Measurements from ENCODE around the gene WDR77.

The WDR77 gene

DNA sequence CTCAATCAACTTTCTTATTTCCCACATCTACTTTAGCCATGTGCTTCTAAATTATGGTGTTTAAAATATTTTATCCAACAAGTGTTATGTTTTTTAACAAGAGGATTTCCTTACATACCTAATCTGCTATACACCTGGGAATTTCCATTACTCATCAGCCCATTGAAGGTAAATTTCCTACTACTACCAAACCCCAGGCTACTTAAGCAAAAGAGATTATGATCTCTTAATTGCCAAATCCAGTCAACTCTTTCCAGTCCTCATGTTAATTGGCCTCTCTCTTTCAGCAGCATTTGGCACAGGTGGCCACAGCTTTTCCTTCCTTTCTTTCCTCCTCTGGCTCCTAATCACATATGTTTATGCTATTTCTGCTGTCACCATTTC lies 19.7 kb upstream of the WDR77 start:
- DNase-seq = no peak

DNA sequence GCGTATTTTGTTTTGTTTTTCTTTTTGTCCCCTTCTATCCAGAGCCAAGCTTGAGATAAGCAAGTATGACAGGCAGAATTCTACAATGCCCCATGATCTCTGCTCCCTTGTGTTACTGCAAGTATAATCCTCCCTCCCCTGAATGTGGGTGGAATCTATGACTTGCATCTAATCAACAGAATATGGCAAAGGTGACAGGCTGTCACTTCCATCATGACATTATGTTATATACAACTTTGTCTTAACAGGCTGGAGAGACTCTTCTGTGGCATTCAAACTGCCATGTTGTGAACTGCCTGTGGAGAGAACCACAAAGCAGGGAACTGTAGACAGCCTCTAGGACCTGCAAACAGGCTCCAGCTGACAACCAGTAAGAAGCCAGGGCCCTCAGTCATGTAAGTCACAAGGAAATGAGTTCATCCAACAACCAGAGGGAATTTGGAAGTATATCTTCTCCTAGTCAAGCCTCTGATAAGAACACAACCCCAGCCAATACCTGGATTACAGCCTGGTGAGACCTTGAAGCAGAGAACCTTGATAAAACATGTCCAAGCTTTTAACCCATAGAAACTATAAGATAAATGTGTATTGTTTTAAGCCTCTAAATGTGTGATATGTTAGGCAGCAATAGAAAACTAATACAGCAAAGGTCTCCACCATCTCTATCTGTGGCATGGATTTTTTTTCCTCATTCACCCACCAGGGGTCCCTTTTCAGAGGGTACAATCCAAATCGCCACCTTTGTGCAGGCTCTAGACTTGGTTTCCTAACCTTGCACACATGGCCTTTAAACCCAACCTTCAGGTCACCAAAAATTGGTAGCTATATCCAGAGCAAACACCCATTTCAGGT lies 19.0 kb upstream of the WDR77 start:
- no peak for DNase-seq

DNA sequence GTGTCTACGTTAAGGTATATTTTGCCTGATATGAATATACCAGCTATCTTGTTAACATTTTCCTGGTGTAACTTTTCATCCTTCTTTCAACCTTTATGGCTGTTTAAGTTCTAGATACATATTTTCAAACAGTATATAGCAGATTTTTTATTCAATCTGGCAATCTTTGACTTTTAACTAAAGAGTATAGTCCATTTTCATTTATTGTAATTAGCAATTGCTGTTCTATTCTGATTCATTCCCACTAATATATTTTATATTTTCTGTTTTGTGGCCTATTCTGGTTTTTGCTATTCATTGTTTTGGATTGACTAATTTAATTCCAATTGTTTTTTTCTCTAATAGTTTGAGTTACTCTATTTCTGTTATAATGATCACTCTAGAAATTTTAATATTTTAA lies 17.4 kb upstream of the WDR77 start:
- DNase-seq = no peak

DNA sequence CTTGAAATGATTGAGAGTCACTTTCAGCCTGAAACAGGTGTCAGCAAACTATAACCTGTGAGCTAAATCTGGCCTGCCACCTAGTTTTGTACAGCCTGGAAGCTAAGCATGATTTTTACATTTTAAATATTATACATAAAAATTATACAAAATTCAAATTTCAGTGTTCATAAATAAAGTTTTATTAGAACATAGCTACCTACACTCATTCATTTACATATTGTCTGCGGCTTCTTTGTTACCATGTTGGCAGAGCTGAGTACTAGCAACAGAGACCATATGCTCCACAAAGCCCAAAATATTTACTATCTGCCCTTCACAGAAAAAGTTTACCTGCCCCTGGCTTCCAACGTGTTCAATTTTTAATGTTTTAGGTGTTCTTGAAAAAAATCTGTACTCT lies 16.7 kb upstream of the WDR77 start:
- DNase-seq = no peak

DNA sequence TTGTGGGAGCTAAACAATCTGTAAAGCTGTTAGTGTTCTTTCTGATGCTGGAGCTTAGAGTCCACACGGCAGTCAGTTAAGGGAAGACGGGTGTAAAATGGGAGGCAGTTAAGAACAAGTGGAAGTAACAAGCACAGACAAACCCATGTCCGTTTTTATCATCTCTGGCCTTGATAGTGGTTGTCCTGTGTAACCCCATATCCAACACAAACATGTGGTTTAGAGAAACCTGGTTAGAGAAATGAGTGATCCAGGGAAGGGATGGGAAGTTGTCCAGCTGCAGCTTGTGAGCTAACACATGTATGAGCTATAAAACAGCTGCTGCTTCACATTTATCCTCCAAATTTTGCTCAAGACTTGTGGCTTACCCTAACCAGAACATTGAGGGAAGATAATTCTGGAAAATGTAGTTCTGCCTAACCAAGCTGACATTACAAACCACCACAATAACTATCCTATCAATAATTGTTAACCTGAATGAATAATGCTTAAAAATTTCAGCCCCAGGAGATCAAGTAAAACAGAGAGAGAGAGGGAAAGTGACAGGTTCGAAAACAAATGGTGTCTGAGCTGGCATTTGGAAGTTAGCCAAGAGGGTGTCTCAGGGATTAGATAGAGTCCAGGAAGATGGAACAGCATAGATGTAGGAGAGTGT lies 14.1 kb upstream of the WDR77 start:
- DNase-seq = no peak

DNA sequence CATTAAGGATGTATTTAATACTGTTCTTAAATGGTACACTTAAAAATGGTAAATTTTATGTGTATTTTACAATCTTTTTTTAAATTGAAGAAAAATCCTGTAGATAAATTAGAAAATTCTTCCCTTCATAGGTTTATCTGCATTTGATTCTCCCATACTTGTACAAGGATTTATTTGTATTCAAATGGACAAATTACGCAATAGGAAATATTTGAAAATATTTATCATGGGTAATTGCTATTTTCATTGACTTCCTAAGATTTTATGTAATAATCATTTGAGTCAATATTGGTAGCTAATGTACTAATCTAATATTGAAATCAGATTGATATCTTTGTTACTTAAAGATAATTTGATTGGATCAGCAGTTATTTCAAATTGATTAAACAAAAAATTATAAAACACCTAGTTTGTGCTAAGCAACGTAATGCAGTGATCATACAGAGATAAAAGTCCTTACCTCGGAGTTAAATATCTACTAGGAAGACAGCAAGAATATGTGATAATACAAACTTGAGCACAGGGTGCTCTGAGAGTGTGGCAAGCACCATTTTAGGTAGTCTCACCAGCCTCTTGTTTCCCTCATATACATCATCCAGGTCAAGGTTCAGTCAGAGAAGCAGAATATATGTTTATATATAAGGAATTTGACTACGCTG lies 13.4 kb upstream of the WDR77 start:
- no peak for DNase-seq

DNA sequence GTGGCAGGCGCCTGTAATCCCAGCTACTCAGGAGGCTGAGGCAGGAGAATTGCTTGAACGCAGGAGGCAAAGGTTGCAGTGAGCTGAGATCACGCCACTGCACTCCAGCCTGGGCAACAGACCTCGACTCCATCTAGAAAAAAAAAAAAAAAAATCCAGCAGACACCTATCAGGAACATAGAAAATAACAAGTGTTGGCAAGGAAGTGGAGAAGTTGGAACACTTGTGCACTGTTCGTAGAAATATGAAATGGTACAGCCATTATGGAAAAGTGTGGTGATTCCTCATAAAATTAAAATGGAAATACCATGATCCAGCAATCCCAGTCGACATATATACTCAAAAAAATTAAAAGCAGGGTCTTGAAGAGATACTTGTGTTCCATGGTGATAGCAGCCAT lies 12.7 kb upstream of the WDR77 start:
- no peak for DNase-seq

DNA sequence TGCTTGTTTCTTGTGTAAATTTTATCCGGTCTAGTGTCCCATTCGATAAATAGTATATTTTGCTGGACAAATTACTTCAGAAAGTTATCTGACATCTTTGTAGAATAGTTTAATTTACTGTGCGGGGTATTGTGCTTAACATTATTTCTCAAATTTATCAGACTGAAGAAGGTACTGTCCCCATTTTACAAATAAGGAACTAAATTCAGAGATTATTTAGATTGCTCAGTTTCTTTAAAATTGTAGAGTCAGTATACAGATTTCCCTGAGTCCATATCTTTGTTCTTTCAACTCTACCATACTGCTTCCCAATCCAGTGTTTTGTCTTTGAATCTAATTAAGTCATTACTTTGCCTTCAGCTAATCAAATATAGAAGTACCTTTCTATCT lies 6.6 kb upstream of the WDR77 start:
- no peak for DNase-seq

DNA sequence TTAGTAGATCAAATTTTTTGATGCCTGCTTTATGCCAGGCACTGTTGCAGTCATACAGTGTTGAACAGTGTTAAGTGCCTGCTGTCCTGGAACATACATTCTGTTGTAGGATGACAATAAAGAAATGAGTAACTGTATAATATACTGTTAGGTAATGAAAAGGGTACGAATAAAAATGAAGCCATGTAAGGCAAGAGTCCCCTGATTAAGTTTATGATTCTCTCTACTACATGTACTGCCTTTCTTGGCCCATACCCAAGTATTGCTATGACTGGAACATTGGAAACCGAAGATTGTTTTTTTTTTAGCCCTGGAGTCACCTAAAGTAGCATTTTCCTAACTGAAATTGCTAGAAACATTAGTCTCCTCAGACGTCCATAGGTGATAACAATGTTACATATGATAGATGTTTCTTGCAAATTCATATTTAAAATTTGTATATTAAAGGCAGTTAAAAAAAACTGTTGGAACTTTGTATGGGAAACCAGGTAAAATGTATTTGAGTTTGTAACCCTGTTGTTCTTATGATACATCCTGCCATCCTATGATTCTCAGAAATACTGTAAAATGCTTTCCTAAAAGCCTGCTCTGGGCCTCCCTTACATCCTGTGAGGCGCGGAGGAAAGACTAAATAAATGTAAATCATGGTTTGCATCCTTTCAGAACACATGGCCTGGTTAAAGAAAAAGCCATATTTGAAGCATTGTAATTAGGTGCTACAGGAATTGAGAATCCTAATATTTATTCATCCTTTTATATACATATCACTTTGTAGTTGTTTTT lies 6.0 kb upstream of the WDR77 start:
- no peak for DNase-seq

DNA sequence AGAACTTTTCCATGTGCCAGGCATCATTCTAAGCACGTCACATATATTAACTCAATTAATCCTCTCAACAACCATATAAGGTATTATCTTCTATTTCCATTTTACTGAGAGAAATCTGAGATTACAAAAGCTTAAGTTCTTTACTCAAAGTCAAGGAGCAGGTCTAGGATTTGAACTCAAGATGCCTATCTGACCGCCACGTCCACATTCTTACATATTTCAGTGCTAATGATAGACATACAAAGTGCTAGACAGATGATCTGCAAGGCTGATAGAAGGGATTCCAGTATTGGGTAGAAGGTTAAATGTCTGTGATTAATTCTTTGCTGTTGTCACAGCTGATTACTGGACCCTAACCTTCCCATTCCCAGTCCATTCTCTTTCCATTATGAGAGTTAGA lies 4.7 kb upstream of the WDR77 start:
- DNase-seq = no peak

DNA sequence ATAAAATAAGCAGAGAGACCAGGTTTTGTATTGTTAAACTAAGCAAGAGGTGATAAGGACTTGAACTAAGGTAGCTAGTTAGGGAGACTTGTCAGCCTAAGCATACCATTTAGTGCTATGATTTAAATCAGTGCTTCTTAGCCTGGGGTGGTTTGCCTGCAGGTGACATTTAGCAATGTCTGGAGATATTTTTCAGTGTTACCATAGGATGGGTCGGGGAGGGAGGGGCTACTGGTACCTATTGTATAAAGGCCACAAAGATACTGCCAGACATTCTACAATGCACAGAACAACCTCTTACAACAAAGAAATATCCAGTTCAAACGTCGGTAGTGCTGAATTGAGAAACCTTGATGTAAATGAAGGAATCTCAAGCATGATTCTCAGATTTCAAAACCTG lies 3.5 kb upstream of the WDR77 start:
- no peak for DNase-seq

DNA sequence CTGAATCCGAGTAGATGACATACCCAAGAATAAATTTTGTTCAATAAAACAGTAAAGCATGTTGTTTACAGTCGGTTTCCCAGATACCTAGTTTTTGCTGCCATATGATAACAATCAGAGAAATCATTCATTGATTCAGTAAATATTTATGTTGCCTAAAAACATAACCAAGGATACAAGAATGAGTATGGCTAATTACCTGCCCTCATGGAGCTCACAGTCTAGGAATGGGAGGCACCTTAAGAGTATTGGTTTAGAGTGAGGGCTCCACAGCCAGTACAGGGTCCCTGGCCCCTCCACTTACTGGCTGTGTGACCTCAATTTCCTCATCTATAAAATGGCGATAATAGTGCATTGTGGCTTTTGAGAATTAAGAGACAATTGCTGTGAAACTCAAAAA lies 1.1 kb upstream of the WDR77 start:
- no peak for DNase-seq

DNA sequence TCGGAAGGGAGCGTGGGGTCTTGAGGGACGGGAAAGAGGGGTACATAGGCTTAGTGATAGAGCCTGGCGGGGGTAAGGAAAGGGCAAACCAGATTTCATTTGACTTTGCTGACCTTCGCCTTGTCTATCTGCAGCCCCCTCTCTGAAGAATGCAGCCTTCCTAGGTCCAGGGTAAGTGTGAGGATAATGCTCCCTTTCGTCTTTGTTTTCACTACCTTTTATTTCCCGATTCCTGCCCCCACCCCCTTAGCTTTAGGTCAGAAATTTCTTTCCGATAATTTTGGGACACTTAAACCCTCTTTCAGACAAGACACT lies 604 bp upstream of the WDR77 start:
- no peak for DNase-seq

DNA sequence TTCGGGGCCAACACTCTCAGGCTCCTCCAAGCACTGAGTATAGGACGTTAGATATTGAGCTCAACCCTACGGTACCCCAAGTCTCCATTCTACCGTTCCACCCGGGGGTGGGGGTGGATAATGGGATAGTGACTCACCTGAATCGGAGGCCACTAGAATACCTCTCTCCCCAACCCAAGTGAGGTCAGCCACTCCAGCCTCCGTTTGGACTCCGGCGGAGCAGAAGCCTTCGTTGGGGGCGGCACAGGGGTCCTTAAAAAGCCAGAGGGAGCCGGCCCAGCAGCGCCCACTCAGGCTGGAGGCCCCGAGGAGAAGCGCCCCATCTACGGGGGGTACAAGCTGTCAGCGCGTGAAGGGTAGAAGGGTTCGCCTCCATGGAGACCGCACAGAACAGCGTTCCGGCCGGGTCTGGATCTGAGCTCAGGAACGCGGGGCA lies 556 bp downstream of the WDR77 start:
- peak in 1 of 2 experiments; percentile 0 for DNase-seq

DNA sequence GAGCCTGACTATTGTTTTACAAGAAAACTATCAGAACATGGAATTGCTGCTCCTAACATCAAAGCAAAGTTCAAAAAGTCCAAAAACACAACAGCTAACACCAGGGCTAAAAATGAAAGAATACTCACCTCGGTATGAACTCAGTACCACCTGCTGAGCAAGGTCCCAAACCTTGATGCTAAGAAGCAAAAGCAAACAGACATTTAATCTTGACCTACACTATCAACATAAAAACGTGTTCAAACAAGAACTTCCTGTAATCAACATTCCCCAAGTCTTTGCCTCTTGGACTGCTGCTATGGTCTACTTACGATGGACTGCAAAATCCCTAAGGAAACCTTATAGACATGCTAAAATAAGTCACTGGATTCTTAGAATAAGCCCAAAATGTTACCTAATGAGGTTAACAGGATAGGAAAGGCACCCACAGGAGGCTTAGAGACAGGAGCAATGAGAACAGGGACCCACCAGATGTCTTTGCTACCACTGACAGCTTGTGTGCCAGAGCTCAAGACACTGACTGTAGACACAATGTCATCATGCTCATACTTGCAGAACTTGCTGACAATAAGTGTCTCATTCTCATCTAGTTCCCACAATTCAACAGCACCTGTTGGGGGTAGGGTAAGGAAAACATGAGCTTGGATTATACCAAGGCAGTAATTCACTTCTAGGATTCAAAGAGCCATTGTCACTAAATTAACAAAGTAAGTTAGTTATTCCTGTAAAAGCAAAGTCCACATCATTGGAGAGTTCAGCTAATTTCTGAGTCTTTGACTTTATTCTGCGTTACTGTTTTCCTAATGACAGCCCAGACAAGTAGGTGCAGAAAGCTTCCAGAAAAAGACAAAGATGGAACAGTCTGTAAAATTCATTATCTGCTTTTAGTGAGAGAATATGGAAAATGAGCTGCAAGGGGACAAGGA lies 1.8 kb downstream of the WDR77 start:
- DNase-seq = no peak

DNA sequence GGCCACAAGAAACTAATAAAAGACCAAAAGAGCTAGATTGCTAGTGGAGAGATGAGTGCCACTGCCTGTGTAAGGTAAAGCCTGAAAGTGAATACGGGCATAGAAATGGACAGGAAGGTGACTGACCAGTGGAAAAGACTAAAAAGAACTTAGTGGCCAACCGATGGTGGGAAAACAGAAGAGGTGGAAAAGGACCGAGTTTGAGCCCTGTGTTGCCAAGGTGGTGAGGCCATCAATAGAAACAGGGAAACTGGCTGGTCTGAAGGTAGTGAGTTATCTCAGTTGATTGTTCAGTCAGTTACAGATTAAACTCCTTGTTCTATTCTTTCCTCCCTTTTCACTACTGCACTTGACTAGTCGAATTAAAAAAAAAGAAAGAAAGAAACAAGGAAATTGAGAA lies 2.5 kb downstream of the WDR77 start:
- no peak for DNase-seq

DNA sequence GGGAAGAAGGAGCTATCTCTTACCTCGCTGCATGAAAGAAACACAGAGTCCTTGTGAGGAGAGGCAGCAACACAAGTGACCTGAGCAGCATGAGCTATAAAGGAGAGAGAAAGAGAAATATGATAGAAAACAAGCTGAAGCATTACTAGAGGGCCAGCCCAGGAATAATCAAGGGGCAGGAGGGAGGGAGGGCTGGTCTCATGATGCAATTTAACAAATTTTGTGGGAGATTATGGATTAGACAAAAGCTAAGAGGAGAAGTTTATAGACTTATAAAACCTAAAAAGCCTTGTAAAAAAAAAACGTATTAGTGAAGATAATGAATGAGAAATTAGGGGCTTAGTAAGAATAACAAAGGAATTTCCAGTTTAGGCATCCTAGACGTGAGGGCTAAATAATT lies 5.0 kb downstream of the WDR77 start:
- DNase-seq = no peak

DNA sequence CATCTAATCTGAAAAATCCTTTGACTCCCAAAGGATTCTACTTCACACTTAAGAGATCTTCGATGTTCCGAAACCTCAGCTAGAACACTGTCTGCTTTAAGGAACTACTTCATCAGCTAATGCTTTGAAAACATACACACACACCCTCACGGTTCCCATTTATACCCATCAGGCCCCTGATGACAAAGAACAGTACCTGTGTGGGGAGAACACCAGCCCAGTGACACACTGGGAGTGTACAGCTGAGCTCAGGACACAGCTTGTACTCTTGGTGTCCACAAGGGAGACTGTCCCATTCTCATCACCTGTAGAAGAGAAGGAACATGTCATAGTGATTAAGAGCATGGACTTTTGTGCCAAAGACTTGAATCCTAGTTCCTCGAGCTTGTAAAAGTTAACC lies 6.6 kb downstream of the WDR77 start:
- no peak for DNase-seq

DNA sequence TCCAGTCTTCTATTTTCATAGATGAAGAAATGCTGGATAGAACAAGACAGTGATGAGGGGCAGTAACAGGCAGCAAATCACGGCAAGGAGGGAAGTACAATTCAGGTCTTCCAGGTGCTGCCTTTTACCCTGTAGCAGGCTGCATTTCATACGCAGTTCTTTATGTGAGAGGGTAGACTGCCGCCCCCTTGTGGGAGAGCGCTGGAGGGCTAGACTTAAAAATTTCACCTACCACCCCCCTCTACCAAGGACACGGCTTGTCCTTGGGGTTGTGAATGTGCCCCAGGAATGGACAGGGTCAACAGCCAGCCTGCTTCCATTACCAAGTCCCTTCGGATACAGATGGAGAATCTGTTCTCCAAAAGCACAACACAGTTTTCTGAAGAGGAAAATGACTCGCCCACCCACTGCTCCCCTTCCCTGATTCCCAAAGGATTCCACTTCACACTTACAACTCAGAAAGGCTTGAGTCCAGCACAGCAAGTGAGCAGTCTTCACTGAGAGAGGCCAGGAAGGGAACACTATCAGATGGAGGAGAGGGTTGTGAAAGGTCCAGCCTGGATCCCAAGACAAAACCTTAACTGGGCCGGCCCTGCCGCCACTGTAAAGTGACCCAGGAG lies 7.4 kb downstream of the WDR77 start:
- DNase-seq = no peak

DNA sequence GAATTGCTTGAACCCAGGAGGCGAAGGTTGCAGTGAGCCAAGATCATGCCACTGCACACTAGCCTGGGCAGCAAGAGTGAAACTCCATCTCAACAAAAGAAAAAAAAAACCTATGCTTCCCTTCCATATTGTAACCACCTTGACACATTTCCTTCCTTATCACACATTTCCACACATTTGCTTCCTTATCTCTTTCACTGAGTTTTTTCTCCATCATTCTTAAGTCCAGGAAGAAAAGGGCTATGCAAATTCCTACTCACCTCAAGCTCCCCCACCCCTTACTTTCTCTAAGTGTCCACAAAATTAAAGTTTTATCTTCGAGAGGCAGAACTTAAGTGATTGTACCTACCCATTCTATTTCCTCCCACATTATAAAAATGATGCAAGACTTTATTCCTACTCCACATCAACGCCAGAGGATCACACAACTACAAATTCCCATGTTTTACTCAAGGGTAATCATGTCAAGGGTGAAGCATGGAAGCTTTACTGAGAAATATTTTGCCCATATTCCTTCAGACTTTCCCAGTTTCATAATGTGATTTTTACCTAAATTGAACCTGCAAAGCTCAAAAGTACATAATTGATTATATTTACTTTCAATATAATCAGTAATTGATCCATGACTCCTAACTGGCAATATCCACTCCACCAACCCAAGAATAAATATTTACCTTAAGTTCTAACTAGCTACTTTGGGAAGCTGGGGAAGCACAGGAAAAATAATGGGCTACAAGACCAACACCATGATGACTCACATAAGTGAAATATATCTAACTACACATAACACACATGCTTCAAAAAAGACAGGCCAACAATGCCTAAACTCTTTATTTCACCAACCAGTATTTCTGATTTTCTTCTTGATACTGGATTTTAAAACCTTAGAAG lies 9.3 kb downstream of the WDR77 start:
- DNase-seq = no peak

DNA sequence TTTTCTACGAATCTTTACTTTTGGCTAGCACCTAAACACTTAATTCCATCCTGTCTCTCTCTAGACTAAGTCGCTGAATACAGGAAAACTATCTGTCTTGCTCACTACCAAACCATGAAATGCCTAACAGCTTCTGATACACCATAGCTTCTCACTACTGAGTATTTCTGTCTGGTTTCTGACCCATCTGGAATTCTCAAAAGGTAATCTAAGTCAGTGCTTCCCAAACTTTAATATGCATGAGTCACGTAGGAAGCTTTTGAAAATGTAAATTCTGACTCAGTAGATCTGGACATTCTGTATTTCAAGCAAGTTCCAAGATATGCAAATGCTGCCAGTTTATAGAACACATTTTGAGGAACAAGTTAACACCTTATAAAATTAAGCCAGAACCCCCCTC lies 12.3 kb downstream of the WDR77 start:
- no peak for DNase-seq

All from NCI-H2081 (cell line).